ENCODE results near the gene GTF2A1L. TPM values are rescaled to one million over a fixed set of nuclear protein-coding genes. Genes with fewer than 3 reads are reported as not detected.
A peak's percentile ranks its signal among the peaks of the same experiment; 100 is the strongest.

GTF2A1L gene
- total RNA-seq (ENCODE audit: low replicate concordance) = 1.6 and 3.7 TPM in 2 replicates

GRCh38 chr2:48617618-48618017 lies at the start of gene GTF2A1L:
TSS of gene GTF2A1L (plus strand) at chr2:48617856. CDS start at chr2:48617875, 19 bp downstream.
- Mint-ChIP-seq H3K27me3 (ENCODE audit: insufficient read depth, low read depth) (no peaks in the 10 kb centered on the region), H3K27ac (no peak within 1 kb of the TSS), H3K4me1 (no peaks in the 10 kb centered on the region), H3K4me3 (no peak within 1 kb of the TSS), H3K36me3 (peaks cover 4% of the 10 kb centered on the region), H3K9me3 (peaks cover 7% of the 10 kb centered on the region)
- Histone ChIP-seq H3K79me2 (ENCODE audit: low read depth) (no peaks in the 10 kb centered on the region), H3K27ac (no peak within 1 kb of the TSS), H3K4me3 (no peak within 1 kb of the TSS), H3K36me3 (no peaks in the 10 kb centered on the region), H3K27me3 (no peaks in the 10 kb centered on the region), H3F3A (ENCODE audit: low read depth) (no peaks in the 10 kb centered on the region), H3K9me3 (ENCODE audit: low read depth) (no peaks in the 10 kb centered on the region), H3K4me2 (no peak within 1 kb of the TSS), H2AFZ (replicated peaks) (no peak within 1 kb of the TSS), H3K9ac (no peak within 1 kb of the TSS), H4K20me1 (ENCODE audit: low read depth) (no peaks in the 10 kb centered on the region), H3K4me1 (no peaks in the 10 kb centered on the region)
- no peak for TF ChIP-seq CTCF (IDR thresholded peaks at IDR 0.05)
- no peak for TF ChIP-seq EZH2phosphoT487 (IDR thresholded peaks at IDR 0.05)
- no peak for TF ChIP-seq EZH2 (IDR thresholded peaks at IDR 0.05)
- DNase-seq (ENCODE audit: low spot score) = no peak

- Histone ChIP-seq H4K20me1 (ENCODE audit: low read depth) (peaks cover 30% of the 10 kb centered on the region), H3K79me2 (ENCODE audit: low read depth) (peaks cover 15% of the 10 kb centered on the region), H3K4me3 (no peak overlapping the region), H2AFZ (replicated peaks) (no peak overlapping the region), H3K36me3 (no peaks in the 10 kb centered on the region), H3K4me1 (peaks cover 25% of the 10 kb centered on the region), H3K27ac (no peak overlapping the region), H3K9ac (no peak overlapping the region), H3K9me3 (ENCODE audit: low read depth) (no peaks in the 10 kb centered on the region), H3K27me3 (no peaks in the 10 kb centered on the region), H3K4me2 (no peak overlapping the region), H3F3A (ENCODE audit: low read depth) (peaks cover 12% of the 10 kb centered on the region)
- Mint-ChIP-seq H3K27ac (no peak overlapping the region), H3K36me3 (peaks cover 30% of the 10 kb centered on the region), H3K4me3 (no peak overlapping the region), H3K4me1 (peaks cover 28% of the 10 kb centered on the region), H3K27me3 (ENCODE audit: insufficient read depth, low read depth) (peaks cover 2% of the 10 kb centered on the region), H3K9me3 (peaks cover 4% of the 10 kb centered on the region)
- no peak for DNase-seq (ENCODE audit: low spot score)
- TF ChIP-seq CTCF (IDR thresholded peaks at IDR 0.05) (no peak), EZH2 (IDR thresholded peaks at IDR 0.05) (no peak), EZH2phosphoT487 (IDR thresholded peaks at IDR 0.05) (no peak)
Observed at GRCh38 chr2:48568547-48568946, 49.1 kb upstream of the GTF2A1L start.

- peaks cover 31% of the 10 kb centered on the region for H3K36me3 Mint-ChIP-seq
- Histone ChIP-seq H3K9me3 (ENCODE audit: low read depth) (no peaks in the 10 kb centered on the region), H3K4me3 (no peak overlapping the region), H2AFZ (replicated peaks) (no peak overlapping the region), H3K27me3 (no peaks in the 10 kb centered on the region), H3F3A (ENCODE audit: low read depth) (peaks cover 12% of the 10 kb centered on the region), H3K4me2 (no peak overlapping the region), H3K27ac (no peak overlapping the region), H3K79me2 (ENCODE audit: low read depth) (peaks cover 15% of the 10 kb centered on the region), H3K36me3 (no peaks in the 10 kb centered on the region), H3K4me1 (peaks cover 25% of the 10 kb centered on the region), H4K20me1 (ENCODE audit: low read depth) (peaks cover 30% of the 10 kb centered on the region), H3K9ac (no peak overlapping the region)
- peaks cover 5% of the 10 kb centered on the region for H3K9me3 Mint-ChIP-seq
- no peak for TF ChIP-seq EZH2phosphoT487 (IDR thresholded peaks at IDR 0.05)
- no peak for TF ChIP-seq EZH2 (IDR thresholded peaks at IDR 0.05)
- H3K27me3 Mint-ChIP-seq (ENCODE audit: insufficient read depth, low read depth) = peaks cover 2% of the 10 kb centered on the region
- no peak for DNase-seq (ENCODE audit: low spot score)
- no peak overlapping the region for H3K27ac Mint-ChIP-seq
- no peak overlapping the region for H3K4me3 Mint-ChIP-seq
- peaks cover 28% of the 10 kb centered on the region for H3K4me1 Mint-ChIP-seq
Observed at GRCh38 chr2:48569433-48569832, 48.2 kb upstream of the GTF2A1L start.

- Mint-ChIP-seq H3K27me3 (ENCODE audit: insufficient read depth, low read depth) (peaks cover 3% of the 10 kb centered on the region), H3K27ac (no peak overlapping the region), H3K9me3 (peaks cover 11% of the 10 kb centered on the region), H3K36me3 (peaks cover 26% of the 10 kb centered on the region), H3K4me3 (no peak overlapping the region), H3K4me1 (peaks cover 22% of the 10 kb centered on the region)
- Histone ChIP-seq H3K79me2 (ENCODE audit: low read depth) (peaks cover 3% of the 10 kb centered on the region), H3K9ac (no peak overlapping the region), H3F3A (ENCODE audit: low read depth) (peaks cover 8% of the 10 kb centered on the region), H3K4me1 (peaks cover 14% of the 10 kb centered on the region), H3K9me3 (ENCODE audit: low read depth) (no peaks in the 10 kb centered on the region), H4K20me1 (ENCODE audit: low read depth) (peaks cover 20% of the 10 kb centered on the region), H2AFZ (replicated peaks) (no peak overlapping the region), H3K36me3 (no peaks in the 10 kb centered on the region), H3K27ac (no peak overlapping the region), H3K4me3 (no peak overlapping the region), H3K27me3 (no peaks in the 10 kb centered on the region), H3K4me2 (peak overlapping the region; percentile 29)
- DNase-seq (ENCODE audit: low spot score) = peak; percentile 59
- TF ChIP-seq CTCF (IDR thresholded peaks at IDR 0.05) (peak; percentile 8), EZH2 (IDR thresholded peaks at IDR 0.05) (no peak)
Observed at GRCh38 chr2:48572816-48573215, 44.8 kb upstream of the GTF2A1L start.
